Progenitor cell of endocrine pancreas (in vitro differentiated cells): ENCODE data around the gene CNNM4. TPM values are rescaled to one million over a fixed set of nuclear protein-coding genes. Genes with fewer than 3 reads are reported as not detected.
A peak's percentile ranks its signal among the peaks of the same experiment; 100 is the strongest.

ENCODE experiments used
- DNase-seq: peaks from one replicate; pipeline ENCODE4 v3.0.0; 2021; ENCODE audit warnings: low spot score; ENCODE audit not compliant: unreplicated experiment
- H3K27ac Mint-ChIP-seq: 2 replicates; pipeline ENCODE4 v1.8.0; 2021; ENCODE audit warnings: mild to moderate bottlenecking, moderate library complexity, mixed read lengths
- H3K27me3 Mint-ChIP-seq: 2 replicates; pipeline ENCODE4 v1.8.0; 2021; ENCODE audit warnings: mixed read lengths
- H3K36me3 Mint-ChIP-seq: 2 replicates; pipeline ENCODE4 v1.8.0; 2022; ENCODE audit warnings: mixed read lengths; ENCODE audit not compliant: insufficient read depth
- H3K4me1 Mint-ChIP-seq: 2 replicates; pipeline ENCODE4 v1.8.0; 2021; ENCODE audit warnings: low read depth, mixed read lengths
- H3K4me3 Mint-ChIP-seq: 2 replicates; pipeline ENCODE4 v1.8.0; 2021; ENCODE audit warnings: low read depth, mild to moderate bottlenecking, moderate library complexity, mixed read lengths
- H3K9me3 Mint-ChIP-seq: 2 replicates; pipeline ENCODE4 v1.8.0; 2021; ENCODE audit warnings: low read depth, mixed read lengths
- CTCF ChIP-seq: fragments of 200-600 bp; sonication (generic); IDR thresholded peaks from one replicate; pipeline ENCODE4 v1.5.0; 2021; ENCODE audit warnings: antibody characterized with exemption, mild to moderate bottlenecking; ENCODE audit not compliant: unreplicated experiment
- total RNA-seq: library from RNA; stranded (reverse); gene quantifications from 2 replicates; pipeline ENCODE4 v1.2.1, GENCODE V29; 2021

Gene CNNM4
- total RNA-seq, 1 donor from 2014 or later, result 11.1 TPM

GRCh38 chr2:96799623-96799935 lies 38.9 kb downstream of the CNNM4 start:
- H3K9me3 Mint-ChIP-seq, result no peaks in the 10 kb centered on the region
- H3K4me1 Mint-ChIP-seq, result no peaks in the 10 kb centered on the region
- no peaks in the 10 kb centered on the region for H3K27me3 Mint-ChIP-seq
- H3K27ac Mint-ChIP-seq, result no peak overlapping the region
- no peak overlapping the region for H3K4me3 Mint-ChIP-seq
- no peak for DNase-seq
- no peak for TF ChIP-seq CTCF
- H3K36me3 Mint-ChIP-seq, result peaks cover 2% of the 10 kb centered on the region

- H3K4me1 Mint-ChIP-seq, result no peaks in the 10 kb centered on the region
- no peaks in the 10 kb centered on the region for H3K27me3 Mint-ChIP-seq
- H3K4me3 Mint-ChIP-seq, result no peak overlapping the region
- H3K36me3 Mint-ChIP-seq, result peaks cover 2% of the 10 kb centered on the region
- DNase-seq, result no peak
- no peak overlapping the region for H3K27ac Mint-ChIP-seq
- H3K9me3 Mint-ChIP-seq, result no peaks in the 10 kb centered on the region
- no peak for TF ChIP-seq CTCF
These were observed 39.6 kb downstream of the CNNM4 start for GRCh38 chr2:96800061-96801004.

GRCh38 chr2:96801005-96801785 lies 40.5 kb downstream of the CNNM4 start:
- H3K9me3 Mint-ChIP-seq, result peaks cover under 1% of the 10 kb centered on the region
- peaks cover 2% of the 10 kb centered on the region for H3K36me3 Mint-ChIP-seq
- H3K27me3 Mint-ChIP-seq, result no peaks in the 10 kb centered on the region
- peak; percentile 55 for DNase-seq
- peaks cover under 1% of the 10 kb centered on the region for H3K4me1 Mint-ChIP-seq
- H3K4me3 Mint-ChIP-seq, result no peak overlapping the region
- no peak overlapping the region for H3K27ac Mint-ChIP-seq
- TF ChIP-seq CTCF, result peak; percentile 83

DNA sequence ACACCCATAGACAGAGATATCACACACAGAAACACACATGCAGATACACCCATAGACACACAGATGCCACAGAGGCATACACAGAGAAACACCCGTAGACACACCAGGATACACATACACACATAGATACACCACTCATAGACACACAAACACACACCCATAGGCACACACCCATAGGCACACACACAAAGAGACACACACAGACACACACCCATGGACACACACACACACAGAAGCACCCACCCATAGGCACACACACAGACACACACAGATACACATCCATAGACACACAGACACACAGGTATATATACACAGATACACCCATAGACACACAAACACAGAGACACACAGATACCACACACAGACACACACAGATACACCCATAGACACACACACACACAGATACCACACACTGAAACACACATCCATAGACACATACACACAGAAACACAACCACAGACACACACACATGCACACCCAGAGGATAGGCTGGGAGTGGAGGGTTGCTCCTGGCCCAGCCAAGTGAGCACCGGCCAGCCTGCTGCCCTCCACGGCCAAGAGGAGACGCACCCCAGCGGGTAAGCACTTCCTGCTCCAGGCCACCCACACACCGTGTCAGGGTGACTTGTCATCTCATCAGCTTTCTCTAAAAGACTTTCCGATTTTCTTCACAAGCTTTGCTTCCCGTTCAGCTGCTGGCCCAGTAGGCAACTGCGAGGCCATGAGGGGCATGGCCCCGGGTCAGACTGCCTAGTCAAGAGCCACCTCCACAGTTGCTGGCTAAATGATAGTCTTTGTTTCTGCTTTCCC lies 41.3 kb downstream of the CNNM4 start:
- Mint-ChIP-seq H3K27ac (no peak overlapping the region), H3K9me3 (peaks cover 3% of the 10 kb centered on the region), H3K36me3 (peaks cover 6% of the 10 kb centered on the region), H3K4me1 (peaks cover 4% of the 10 kb centered on the region), H3K27me3 (no peaks in the 10 kb centered on the region), H3K4me3 (no peak overlapping the region)
- DNase-seq, result no peak
- no peak for TF ChIP-seq CTCF

- TF ChIP-seq CTCF, result no peak
- no peak for DNase-seq
- H3K9me3 Mint-ChIP-seq, result peaks cover 3% of the 10 kb centered on the region
- peaks cover 4% of the 10 kb centered on the region for H3K4me1 Mint-ChIP-seq
- H3K27me3 Mint-ChIP-seq, result no peaks in the 10 kb centered on the region
- no peak overlapping the region for H3K27ac Mint-ChIP-seq
- no peak overlapping the region for H3K4me3 Mint-ChIP-seq
- H3K36me3 Mint-ChIP-seq, result peaks cover 6% of the 10 kb centered on the region
These were observed 42.0 kb downstream of the CNNM4 start for GRCh38 chr2:96802721-96803120.
